NCI-H774 (cell line): ENCODE results near the gene IGFALS.

Experiments used
- DNase-seq: peaks from one replicate; lab custom pipeline; 2025; lab: John Stamatoyannopoulos, UW

IGFALS gene

GRCh38 chr16:1789643-1790045 lies 3.9 kb downstream of the IGFALS start:
- DNase-seq, result no peak

- DNase-seq, result no peak
Observed at GRCh38 chr16:1788708-1789100, 4.8 kb downstream of the IGFALS start.

- no peak for DNase-seq
Observed at GRCh38 chr16:1788095-1788707, 5.3 kb downstream of the IGFALS start.

GRCh38 chr16:1787322-1788094 lies 6.0 kb downstream of the IGFALS start:
- no peak for DNase-seq

- DNase-seq, result no peak
Observed at GRCh38 chr16:1787056-1787321, 6.5 kb downstream of the IGFALS start.

- DNase-seq, result no peak
Observed at GRCh38 chr16:1786242-1787055, 7.1 kb downstream of the IGFALS start.

- DNase-seq, result no peak
Observed at GRCh38 chr16:1785846-1786170, 7.7 kb downstream of the IGFALS start.

GRCh38 chr16:1784977-1785845 lies 8.3 kb downstream of the IGFALS start:
- no peak for DNase-seq

- DNase-seq, result peak; percentile 94
Observed at GRCh38 chr16:1782408-1783264, 10.9 kb downstream of the IGFALS start, which contains the start of the genes NUBP2 and SPSB3. Gene NUBP2, plus strand, starts transcription at chr16:1782960. Its CDS starts 61 bp downstream, at chr16:1783021. Gene SPSB3, minus strand, starts transcription at chr16:1782571. Its CDS starts 1,088 bp downstream, at chr16:1781483.

GRCh38 chr16:1781758-1782407 lies 11.6 kb downstream of the IGFALS start:
- DNase-seq, result no peak

GRCh38 chr16:1781254-1781653 lies 12.3 kb downstream of the IGFALS start:
- no peak for DNase-seq

GRCh38 chr16:1780677-1781072 lies 12.8 kb downstream of the IGFALS start:
- DNase-seq, result no peak

GRCh38 chr16:1779741-1780676 lies 13.5 kb downstream of the IGFALS start:
- DNase-seq, result no peak

- DNase-seq, result no peak
Observed at GRCh38 chr16:1779234-1779701, 14.2 kb downstream of the IGFALS start.

GRCh38 chr16:1778200-1779179 lies 15.0 kb downstream of the IGFALS start:
- no peak for DNase-seq

- DNase-seq, result no peak
Observed at GRCh38 chr16:1777375-1778199, 15.9 kb downstream of the IGFALS start.

GRCh38 chr16:1776991-1777374 lies 16.5 kb downstream of the IGFALS start:
- DNase-seq, result no peak

GRCh38 chr16:1776672-1776955 lies 16.9 kb downstream of the IGFALS start:
- no peak for DNase-seq
